Endothelial cell of umbilical vein (primary cell): ENCODE results near the gene NT5DC1. TPM values are rescaled to one million over a fixed set of nuclear protein-coding genes. Genes with fewer than 3 reads are reported as not detected.

ENCODE experiments used
- BruUV-seq: library from RNA; stranded (reverse); fragments of 400-500 nt; replicated peaks from 2 replicates; lab custom pipeline; 2021; lab: Mats Ljungman, UMichigan
- CTCF ChIA-PET: fragments of 300-600, 350-600 bp; sonication (Branson Sonifier 250); formaldehyde crosslinking; loops from one replicate; lab custom pipeline; 2021; ENCODE audit warnings: antibody characterized with exemption, inconsistent platforms; lab: Charles Lee
- POLR2A ChIA-PET: fragments of 300-600, 350-600 bp; sonication (Branson Sonifier 250); formaldehyde crosslinking; loops from one replicate; lab custom pipeline; 2021; ENCODE audit warnings: antibody characterized with exemption, inconsistent platforms; lab: Charles Lee
- DNase-seq: peaks from one replicate; pipeline ENCODE4 v3.0.0-alpha.2; 2011; ENCODE audit warnings: low read depth, low spot score
- FAIRE-seq: peaks from 2 replicates; lab custom pipeline; 2011; peaks lifted over from hg19 to GRCh38; lab: Jason Lieb, UNC
- H2AFZ ChIP-seq: 2 replicates; pipeline ENCODE4 v1.6.0; 2012; ENCODE audit warnings: low read depth, low read length, control low read depth, inconsistent platforms
- H3K27ac ChIP-seq: 2 replicates; pipeline ENCODE4 v1.5.1; 2011; ENCODE audit warnings: low read depth, mild to moderate bottlenecking, control low read depth, low read length, moderate library complexity; ENCODE audit not compliant: insufficient read depth
- H3K27me3 ChIP-seq, 2 experiments: 2 replicates each; pipeline versions ENCODE4 v1.6.0 to v1.6.1; 2011; ENCODE audit warnings: low read length in 2 of 2, mixed read lengths in 1 of 2; ENCODE audit not compliant: control insufficient read depth in 2 of 2, insufficient read depth in 2 of 2
- H3K36me3 ChIP-seq, 2 experiments: 2 replicates in 1 of 2; 3 replicates in 1 of 2; pipeline ENCODE4 v1.5.1; 2011; ENCODE audit warnings: low read length in 2 of 2, mild to moderate bottlenecking in 1 of 2, moderate library complexity in 1 of 2; ENCODE audit not compliant: control insufficient read depth in 2 of 2, insufficient read depth in 2 of 2; ENCODE audit errors: extremely low read depth in 1 of 2
- H3K4me1 ChIP-seq: 3 replicates; pipeline ENCODE4 v1.5.1; 2011; ENCODE audit warnings: mild to moderate bottlenecking, low read length; ENCODE audit not compliant: control insufficient read depth, insufficient read depth; ENCODE audit errors: extremely low read depth
- H3K4me2 ChIP-seq: 2 replicates; pipeline ENCODE4 v1.6.1; 2011; ENCODE audit warnings: low read length, control low read depth, mixed read lengths; ENCODE audit not compliant: insufficient read depth
- H3K4me3 ChIP-seq, 3 experiments: fragments of 200-600 bp in 1 of 3; sonication (generic), shearing (Covaris generic) in 1 of 3; replicated peaks in 1 of 3; 2 replicates each; pipeline ENCODE4 v1.5.1; 2011 to 2016; ENCODE audit warnings: control low read depth in 3 of 3, low read length in 3 of 3, mild to moderate bottlenecking in 2 of 3, inconsistent platforms in 1 of 3, low read depth in 1 of 3, moderate library complexity in 1 of 3; ENCODE audit not compliant: insufficient read depth in 1 of 3
- H3K79me2 ChIP-seq: 2 replicates; pipeline ENCODE4 v1.6.0; 2012; ENCODE audit warnings: low read length, inconsistent platforms; ENCODE audit not compliant: control insufficient read depth, insufficient read depth
- H3K9ac ChIP-seq: replicated peaks from 2 replicates; pipeline ENCODE3; 2011; ENCODE audit warnings: low read length, control low read depth; ENCODE audit not compliant: insufficient read depth; ENCODE audit errors: extremely low read depth
- H3K9me1 ChIP-seq: replicated peaks from 3 replicates; pipeline ENCODE4 v1.6.0; 2011; ENCODE audit warnings: mild to moderate bottlenecking, low read length; ENCODE audit not compliant: control insufficient read depth, insufficient read depth; ENCODE audit errors: extremely low read depth
- H3K9me3 ChIP-seq: replicated peaks from 2 replicates; pipeline ENCODE4 v1.5.1; 2012; ENCODE audit warnings: low read length, inconsistent platforms; ENCODE audit not compliant: control insufficient read depth, insufficient read depth
- H4K20me1 ChIP-seq: replicated peaks from 2 replicates; pipeline ENCODE3; 2011; ENCODE audit warnings: mild to moderate bottlenecking, low read length; ENCODE audit not compliant: control insufficient read depth, insufficient read depth; ENCODE audit errors: extremely low read depth
- EZH2 ChIP-seq: IDR thresholded peaks from 2 replicates; pipeline ENCODE4 v1.6.1; 2012; ENCODE audit warnings: borderline replicate concordance, low read depth, mild to moderate bottlenecking, moderate library complexity, low read length, inconsistent platforms; ENCODE audit not compliant: severe bottlenecking
- FOS ChIP-seq: IDR thresholded peaks from 2 replicates; pipeline ENCODE4 v1.6.1; 2011; ENCODE audit warnings: mild to moderate bottlenecking, low read length, moderate library complexity, borderline replicate concordance; ENCODE audit not compliant: insufficient read depth
- GATA2 ChIP-seq: IDR thresholded peaks from 2 replicates; pipeline ENCODE4 v1.7.0; 2011; ENCODE audit warnings: low read depth, mild to moderate bottlenecking, moderate library complexity, mixed read lengths, low read length; ENCODE audit not compliant: insufficient read length, insufficient read depth
- JUN ChIP-seq: IDR thresholded peaks from 2 replicates; pipeline ENCODE4 v1.6.1; 2011; ENCODE audit warnings: borderline replicate concordance, low read depth; ENCODE audit not compliant: insufficient read length, insufficient read depth
- MYC ChIP-seq: IDR thresholded peaks from one replicate; pipeline ENCODE4 v1.6.1; 2011; ENCODE audit warnings: mild to moderate bottlenecking, low read depth, low read length
- POLR2A ChIP-seq: IDR thresholded peaks from 2 replicates; pipeline ENCODE4 v1.6.1; 2012; ENCODE audit warnings: low read depth, mild to moderate bottlenecking, control low read depth, low read length
- POLR2AphosphoS5 ChIP-seq: IDR thresholded peaks from 2 replicates; pipeline ENCODE4 v1.6.1; 2012; ENCODE audit warnings: low read depth, mild to moderate bottlenecking, control low read depth, low read length, moderate library complexity; ENCODE audit not compliant: insufficient read depth
- dilution Hi-C: fragments of 300-500 bp; cut with MboI; formaldehyde crosslinking; loops from one replicate; pipeline ENCODE4 v1.15.0; 2019; ENCODE audit warnings: low sequenced_read_pairs; ENCODE audit not compliant: extremely low pct_ligation_motif_present
- intact Hi-C: fragments of 100-400 bp; cut with micrococcal nuclease; formaldehyde crosslinking; loops from one replicate; pipeline ENCODE4 v1.10.0; 2022
- polyA plus RNA-seq, 4 experiments: library from polyadenylated mRNA; depleted of rRNA in 3 of 4; stranded (reverse) in 3 of 4; unstranded in 1 of 4; fragments of >200 nt; gene quantifications; 2 replicates each; pipeline versions ENCODE4 v1.2.1 to v1.2.3, GENCODE V29; 2011 to 2012; ENCODE audit warnings: missing spikeins in 1 of 4
- total RNA-seq: library from RNA; stranded (reverse); gene quantifications from 2 replicates; pipeline ENCODE4 v1.2.3, GENCODE V29; 2021
- TF ChIP-seq, protein P1 (sequence below), 2 donors: IDR thresholded peaks; 1 replicate in 1 of 2; 2 replicates in 1 of 2; pipeline ENCODE4 v1.5.1; 2011; ENCODE audit warnings: low read length in 2 of 2, mild to moderate bottlenecking in 2 of 2, moderate library complexity in 2 of 2, control low read depth in 1 of 2, inconsistent platforms in 1 of 2, low read depth in 1 of 2; ENCODE audit not compliant: insufficient read depth in 1 of 2; ENCODE audit errors: extremely low read depth in 1 of 2
- TF ChIP-seq, protein P2 (sequence below): IDR thresholded peaks from 2 replicates; pipeline ENCODE4 v1.6.1; 2011; ENCODE audit not compliant: insufficient read depth, insufficient read length

Gene NT5DC1
- total and polyA plus RNA-seq, 2 donors (not counting 3 experiments of a cell fraction or from before 2014, with no cell fraction given) = 11.3 to 24.3 TPM

- no peaks in the 10 kb centered on the region for H3K79me2 ChIP-seq
- POLR2A ChIA-PET = interaction anchor here (0.8 kb wide), 1 partner anchor 13 kb away, joined by 3 read pairs; no protein-coding TSS in a partner anchor
- no peaks in the 10 kb centered on the region for H3K9me1 ChIP-seq
- H3K27ac ChIP-seq = no peak within 1 kb of the TSS
- H3K4me3 ChIP-seq = no peak within 1 kb of the TSS
- H3K27me3 ChIP-seq = no peaks in the 10 kb centered on the region
- H3K9ac ChIP-seq = no peak within 1 kb of the TSS
- no peak for FAIRE-seq
- no peaks in the 10 kb centered on the region for H3K36me3 ChIP-seq
- no peaks in the 10 kb centered on the region for H3K9me3 ChIP-seq
- BruUV-seq = no TSS peak
- CTCF ChIA-PET = interaction anchor here (0.8 to 2.3 kb wide), 11 partner anchors 8 to 52 kb away, joined by 3 to 14 read pairs (median 5); partner anchors contain the start of gene NT5DC1
- peak; percentile 47 for DNase-seq
- H2AFZ ChIP-seq = peak within 1 kb of the TSS; percentile 29
- dilution Hi-C loops = no loop called here
- intact Hi-C loops = no loop called here
- TF ChIP-seq, protein P1, sequence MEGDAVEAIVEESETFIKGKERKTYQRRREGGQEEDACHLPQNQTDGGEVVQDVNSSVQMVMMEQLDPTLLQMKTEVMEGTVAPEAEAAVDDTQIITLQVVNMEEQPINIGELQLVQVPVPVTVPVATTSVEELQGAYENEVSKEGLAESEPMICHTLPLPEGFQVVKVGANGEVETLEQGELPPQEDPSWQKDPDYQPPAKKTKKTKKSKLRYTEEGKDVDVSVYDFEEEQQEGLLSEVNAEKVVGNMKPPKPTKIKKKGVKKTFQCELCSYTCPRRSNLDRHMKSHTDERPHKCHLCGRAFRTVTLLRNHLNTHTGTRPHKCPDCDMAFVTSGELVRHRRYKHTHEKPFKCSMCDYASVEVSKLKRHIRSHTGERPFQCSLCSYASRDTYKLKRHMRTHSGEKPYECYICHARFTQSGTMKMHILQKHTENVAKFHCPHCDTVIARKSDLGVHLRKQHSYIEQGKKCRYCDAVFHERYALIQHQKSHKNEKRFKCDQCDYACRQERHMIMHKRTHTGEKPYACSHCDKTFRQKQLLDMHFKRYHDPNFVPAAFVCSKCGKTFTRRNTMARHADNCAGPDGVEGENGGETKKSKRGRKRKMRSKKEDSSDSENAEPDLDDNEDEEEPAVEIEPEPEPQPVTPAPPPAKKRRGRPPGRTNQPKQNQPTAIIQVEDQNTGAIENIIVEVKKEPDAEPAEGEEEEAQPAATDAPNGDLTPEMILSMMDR (IDR thresholded peaks at IDR 0.05; ENCODE audit: extremely low read depth in 1 of 2, insufficient read depth in 1 of 2, low read depth in 1 of 2, low read length in 2 of 2) = no peak
- TF ChIP-seq JUN (no peak), POLR2AphosphoS5 (no peak), EZH2 (no peak), POLR2A (no peak), MYC (no peak), FOS (no peak), GATA2 (no peak)
- TF ChIP-seq, protein P2, sequence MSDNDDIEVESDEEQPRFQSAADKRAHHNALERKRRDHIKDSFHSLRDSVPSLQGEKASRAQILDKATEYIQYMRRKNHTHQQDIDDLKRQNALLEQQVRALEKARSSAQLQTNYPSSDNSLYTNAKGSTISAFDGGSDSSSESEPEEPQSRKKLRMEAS = no peak
- no peak within 1 kb of the TSS for H3K4me2 ChIP-seq
- H4K20me1 ChIP-seq = no peaks in the 10 kb centered on the region
- no peaks in the 10 kb centered on the region for H3K4me1 ChIP-seq
Measured at GRCh38 chr6:116060572-116061283, 39.9 kb upstream of the NT5DC1 start, which contains the start of gene FRK. Gene FRK, minus strand, starts transcription at chr6:116060891. Its CDS starts 580 bp downstream, at chr6:116060311.
